Colonic mucosa (tissue), 4 donors: ENCODE results near the gene LMAN1. TPM values are rescaled to one million over a fixed set of nuclear protein-coding genes. Genes with fewer than 3 reads are reported as not detected.

Experiments used
- DNase-seq: peaks from one replicate; pipeline ENCODE4 v3.0.0-alpha.2; 2020
- H3K27ac ChIP-seq: fragments of 200-600 bp; one replicate; pipeline ENCODE4 v1.8.0; 2021
- H3K27me3 ChIP-seq: fragments of 200-600 bp; one replicate; pipeline ENCODE4 v1.8.0; 2021
- H3K36me3 ChIP-seq: fragments of 200-600 bp; one replicate; pipeline ENCODE4 v1.8.0; 2021
- H3K4me1 ChIP-seq: fragments of 200-600 bp; one replicate; pipeline ENCODE4 v1.8.0; 2021; ENCODE audit warnings: mild to moderate bottlenecking
- H3K4me3 ChIP-seq: fragments of 200-600 bp; one replicate; pipeline ENCODE4 v1.8.0; 2021
- H3K9ac ChIP-seq, 2 donors: one replicate each; pipeline ENCODE4 v1.7.0; 2013; ENCODE audit warnings: control low read depth in 2 of 2, low read depth in 2 of 2, low read length in 2 of 2
- H3K9me3 ChIP-seq: fragments of 200-600 bp; one replicate; pipeline ENCODE4 v1.8.0; 2021
- CTCF ChIP-seq: fragments of 200-600 bp; IDR thresholded peaks from one replicate; pipeline ENCODE4 v1.8.0; 2022; ENCODE audit warnings: antibody characterized with exemption, mild to moderate bottlenecking
- intact Hi-C: fragments of 100-400 bp; cut with DNase I; formaldehyde crosslinking; loops from one replicate; pipeline ENCODE4 v1.14.1; 2022
- total RNA-seq, 2 donors: library from RNA; stranded (reverse); fragmentation: NEBNext Ultra II Directional in 1 of 2; extraction: Animal tissue kit (Norgen Biotek cat#: 25700) in 1 of 2; gene quantifications; one replicate each; pipeline ENCODE4 v1.2.1, GENCODE V29; 2021
- donor health status: healthy.
- donor health status: DM: no; HTN: no; CAD: no.
- donor health status: DM: no; HTN: no; CAD: no.

Gene LMAN1
- total RNA-seq, 2 donors from 2014 or later, result 60.2 to 67.6 TPM

GRCh38 chr18:59388817-59389216 lies 29.8 kb upstream of the LMAN1 start:
- Histone ChIP-seq H3K36me3 (no peaks in the 10 kb centered on the region), H3K9me3 (no peaks in the 10 kb centered on the region), H3K27ac (no peak overlapping the region), H3K4me1 (no peaks in the 10 kb centered on the region), H3K4me3 (no peak overlapping the region), H3K27me3 (no peaks in the 10 kb centered on the region), H3K9ac (no peak overlapping the region)
- DNase-seq, result no peak
- TF ChIP-seq CTCF, result no peak
- intact Hi-C loops, result no loop called here

GRCh38 chr18:59387687-59388565 lies 28.9 kb upstream of the LMAN1 start:
- Histone ChIP-seq H3K27ac (no peak overlapping the region), H3K27me3 (no peaks in the 10 kb centered on the region), H3K4me3 (no peak overlapping the region), H3K9ac (no peak overlapping the region), H3K4me1 (no peaks in the 10 kb centered on the region), H3K9me3 (no peaks in the 10 kb centered on the region), H3K36me3 (no peaks in the 10 kb centered on the region)
- no peak for TF ChIP-seq CTCF
- intact Hi-C loops, result no loop called here
- no peak for DNase-seq

- intact Hi-C loops, result no loop called here
- H3K27ac ChIP-seq, result no peak overlapping the region
- no peak for TF ChIP-seq CTCF
- H3K4me1 ChIP-seq, result no peaks in the 10 kb centered on the region
- DNase-seq, result no peak
- no peaks in the 10 kb centered on the region for H3K27me3 ChIP-seq
- no peak overlapping the region for H3K4me3 ChIP-seq
- no peaks in the 10 kb centered on the region for H3K9me3 ChIP-seq
- H3K36me3 ChIP-seq, result no peaks in the 10 kb centered on the region
- H3K9ac ChIP-seq, result no peak overlapping the region
Observed at GRCh38 chr18:59386909-59387686, 28.0 kb upstream of the LMAN1 start.

- Histone ChIP-seq H3K4me3 (no peak overlapping the region), H3K9ac (no peak overlapping the region), H3K27ac (no peak overlapping the region), H3K36me3 (no peaks in the 10 kb centered on the region), H3K27me3 (no peaks in the 10 kb centered on the region), H3K9me3 (no peaks in the 10 kb centered on the region), H3K4me1 (no peaks in the 10 kb centered on the region)
- no peak for TF ChIP-seq CTCF
- intact Hi-C loops, result no loop called here
- DNase-seq, result no peak
Observed at GRCh38 chr18:59385191-59385590, 26.1 kb upstream of the LMAN1 start.

GRCh38 chr18:59383851-59384250 lies 24.8 kb upstream of the LMAN1 start:
- Histone ChIP-seq H3K36me3 (no peaks in the 10 kb centered on the region), H3K4me1 (no peaks in the 10 kb centered on the region), H3K9ac (no peak overlapping the region), H3K27ac (no peak overlapping the region), H3K4me3 (no peak overlapping the region), H3K27me3 (no peaks in the 10 kb centered on the region), H3K9me3 (no peaks in the 10 kb centered on the region)
- intact Hi-C loops, result no loop called here
- no peak for DNase-seq
- TF ChIP-seq CTCF, result no peak
